ENCODE data around the gene SLC10A7.

The SLC10A7 gene

GRCh38 chr4:146494143-146494542 lies 27.6 kb downstream of the SLC10A7 start:
- DNase-seq (ENCODE audit: low spot score), result no peak

- DNase-seq (ENCODE audit: low spot score), result no peak
These were observed 31.6 kb downstream of the SLC10A7 start for GRCh38 chr4:146490106-146490505.

GRCh38 chr4:146488495-146489174 lies 33.1 kb downstream of the SLC10A7 start:
- DNase-seq (ENCODE audit: low spot score), result no peak

- DNase-seq (ENCODE audit: low spot score), result no peak
These were observed 35.2 kb downstream of the SLC10A7 start for GRCh38 chr4:146486565-146486964.

GRCh38 chr4:146485968-146486367 lies 35.8 kb downstream of the SLC10A7 start:
- DNase-seq (ENCODE audit: low spot score), result no peak

- no peak for DNase-seq (ENCODE audit: low spot score)
These were observed 39.0 kb downstream of the SLC10A7 start for GRCh38 chr4:146482788-146483187.

- DNase-seq (ENCODE audit: low spot score), result no peak
These were observed 40.5 kb downstream of the SLC10A7 start for GRCh38 chr4:146481246-146481645.

GRCh38 chr4:146478009-146478408 lies 43.7 kb downstream of the SLC10A7 start:
- no peak for DNase-seq (ENCODE audit: low spot score)

- no peak for DNase-seq (ENCODE audit: low spot score)
These were observed 44.7 kb downstream of the SLC10A7 start for GRCh38 chr4:146477054-146477453.

- no peak for DNase-seq (ENCODE audit: low spot score)
These were observed 49.3 kb downstream of the SLC10A7 start for GRCh38 chr4:146472404-146472803.

GRCh38 chr4:146470604-146471003 lies 51.1 kb downstream of the SLC10A7 start:
- DNase-seq (ENCODE audit: low spot score), result no peak

- DNase-seq (ENCODE audit: low spot score), result no peak
These were observed 52.7 kb downstream of the SLC10A7 start for GRCh38 chr4:146469022-146469421.

GRCh38 chr4:146465628-146466027 lies 56.1 kb downstream of the SLC10A7 start:
- no peak for DNase-seq (ENCODE audit: low spot score)

GRCh38 chr4:146462251-146462650 lies 59.5 kb downstream of the SLC10A7 start:
- no peak for DNase-seq (ENCODE audit: low spot score)

GRCh38 chr4:146458594-146458993 lies 63.1 kb downstream of the SLC10A7 start:
- no peak for DNase-seq (ENCODE audit: low spot score)

GRCh38 chr4:146456681-146457080 lies 65.1 kb downstream of the SLC10A7 start:
- no peak for DNase-seq (ENCODE audit: low spot score)

- DNase-seq (ENCODE audit: low spot score), result no peak
These were observed 68.4 kb downstream of the SLC10A7 start for GRCh38 chr4:146453181-146453807.

GRCh38 chr4:146450524-146450923 lies 71.2 kb downstream of the SLC10A7 start:
- DNase-seq (ENCODE audit: low spot score), result no peak

GRCh38 chr4:146446555-146446954 lies 75.2 kb downstream of the SLC10A7 start:
- no peak for DNase-seq (ENCODE audit: low spot score)

GRCh38 chr4:146445198-146446150 lies 76.3 kb downstream of the SLC10A7 start:
- no peak for DNase-seq (ENCODE audit: low spot score)

- DNase-seq (ENCODE audit: low spot score), result no peak
These were observed 78.2 kb downstream of the SLC10A7 start for GRCh38 chr4:146443525-146443924.

GRCh38 chr4:146442801-146443200 lies 78.9 kb downstream of the SLC10A7 start:
- DNase-seq (ENCODE audit: low spot score), result no peak

- DNase-seq (ENCODE audit: low spot score), result no peak
These were observed 81.7 kb downstream of the SLC10A7 start for GRCh38 chr4:146439999-146440398.

All from SW480 (cell line).